Prostate gland (tissue), 2 donors: ENCODE measurements around the gene ZNF664.

Experiments
- CTCF ChIP-seq, 4 experiments: fragments of 200-600 bp in 2 of 4; fragments of 450-650 bp in 2 of 4; sonication (generic) in 2 of 4; IDR thresholded peaks; 1 replicate in 3 of 4; 2 replicates in 1 of 4; pipeline ENCODE4 v1.5.1; 2016 to 2019; ENCODE audit warnings: antibody characterized with exemption in 4 of 4, mild to moderate bottlenecking in 2 of 4, moderate library complexity in 2 of 4
- POLR2A ChIP-seq: fragments of 450-650 bp; IDR thresholded peaks from one replicate; pipeline ENCODE4 v1.6.1; 2016; ENCODE audit warnings: antibody characterized with exemption, mild to moderate bottlenecking
- POLR2AphosphoS5 ChIP-seq: sonication (generic); formaldehyde crosslinking; IDR thresholded peaks from one replicate; pipeline ENCODE4 v1.6.1; 2017; ENCODE audit warnings: antibody characterized with exemption

DNA sequence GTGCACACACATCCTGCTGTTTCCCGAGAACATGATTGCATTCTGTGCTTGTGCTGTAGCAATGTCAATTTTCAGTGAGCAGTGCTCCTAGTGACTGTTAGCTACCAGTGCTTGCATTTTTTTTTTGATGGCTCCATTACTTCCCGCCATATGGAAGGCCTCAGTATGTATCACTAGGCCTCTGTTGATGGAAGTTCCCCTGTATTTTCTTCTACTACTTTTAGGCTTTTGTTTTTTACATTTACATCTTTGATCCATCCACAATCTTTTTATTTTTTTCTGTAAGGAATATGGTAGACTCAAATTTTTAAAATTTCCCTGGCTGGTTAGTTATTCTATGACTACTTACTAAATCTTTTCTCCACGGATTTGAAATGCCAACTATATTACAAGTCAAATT lies 49.1 kb downstream of the ZNF664 start:
- TF ChIP-seq CTCF (IDR thresholded peaks at IDR 0.05) (no peak), POLR2A (no peak), POLR2AphosphoS5 (no peak)
